K562 (cell line): ENCODE measurements around the gene ITPR1. TPM values are rescaled to one million over a fixed set of nuclear protein-coding genes. Genes with fewer than 3 reads are reported as not detected.

Experiments used
- ATAC-seq: fragments of 200-7000 bp; cut with Tn5 transposase; 3 replicates; pipeline ENCODE4 v1.9.1; 2020; ENCODE audit warnings: moderate library complexity
- BruUV-seq: library from RNA; stranded (reverse); fragments of 400-500 nt; replicated peaks from 2 replicates; lab custom pipeline; 2021; lab: Mats Ljungman, UMichigan
- CTCF ChIA-PET: fragments of 300-600 bp; formaldehyde crosslinking; extraction: SDS; loops from one replicate; lab custom pipeline; 2021; ENCODE audit warnings: low intra/inter-chr PET ratio; lab: Yijun Ruan, JAX
- POLR2A ChIA-PET: fragments of 300-600, 350-650 bp; sonication (Branson Sonifier 250); formaldehyde crosslinking; extraction: SDS; loops from one replicate; lab custom pipeline; 2021; ENCODE audit warnings: antibody characterized with exemption, inconsistent platforms; lab: Yijun Ruan, JAX
- DNase-seq, 4 experiments: peaks; one replicate each; pipeline versions ENCODE4 v3.0.0 to v3.0.0-alpha.2; 2011 to 2018; ENCODE audit warnings: low spot score in 3 of 4, mixed read lengths in 3 of 4; ENCODE audit errors: extremely low read depth in 1 of 4
- FAIRE-seq: peaks from 2 replicates; lab custom pipeline; 2011; peaks lifted over from hg19 to GRCh38; lab: Jason Lieb, UNC
- H2AFZ ChIP-seq: 2 replicates; pipeline ENCODE4 v1.6.0; 2011; ENCODE audit warnings: low read depth, low read length, control low read depth, inconsistent platforms
- H3K27ac ChIP-seq: fragments of 200-600 bp; 3 replicates; pipeline ENCODE4 v1.8.0; 2011; ENCODE audit warnings: low read depth, mild to moderate bottlenecking, control low read depth, inconsistent platforms, low read length, moderate library complexity, mixed read lengths; ENCODE audit errors: extremely low read depth
- H3K27me3 ChIP-seq, 2 experiments: fragments of 300-600 bp in 1 of 2; 2 replicates in 1 of 2; 3 replicates in 1 of 2; pipeline versions ENCODE4 v1.6.0 to v1.8.0; 2011; ENCODE audit warnings: inconsistent platforms in 2 of 2, low read length in 2 of 2, mild to moderate bottlenecking in 1 of 2, mixed read lengths in 1 of 2, moderate library complexity in 1 of 2; ENCODE audit not compliant: control insufficient read depth in 2 of 2, insufficient read depth in 2 of 2
- H3K36me3 ChIP-seq: fragments of 300-600 bp; 3 replicates; pipeline ENCODE4 v1.8.0; 2011; ENCODE audit warnings: mild to moderate bottlenecking, low read length, inconsistent platforms; ENCODE audit not compliant: control insufficient read depth, insufficient read depth
- H3K4me1 ChIP-seq, 2 experiments: fragments of 200-600 bp in 1 of 2; replicated peaks in 1 of 2; 2 replicates in 1 of 2; 3 replicates in 1 of 2; pipeline versions ENCODE4 v1.5.1 to v1.8.0; 2011; ENCODE audit warnings: inconsistent platforms in 2 of 2, low read length in 2 of 2, mild to moderate bottlenecking in 1 of 2, mixed read lengths in 1 of 2, moderate library complexity in 1 of 2; ENCODE audit not compliant: control insufficient read depth in 2 of 2, insufficient read depth in 2 of 2
- H3K4me2 ChIP-seq: 2 replicates; pipeline ENCODE4 v1.6.1; 2011; ENCODE audit warnings: low read length, control low read depth, inconsistent platforms, mixed read lengths; ENCODE audit not compliant: insufficient read depth
- H3K4me3 ChIP-seq: fragments of 200-600 bp; sonication (generic), shearing (Covaris generic); 2 replicates; pipeline ENCODE4 v1.5.1; 2016; ENCODE audit warnings: control low read depth, inconsistent platforms
- H3K79me2 ChIP-seq: fragments of 200-600 bp; 3 replicates; pipeline ENCODE4 v1.8.0; 2011; ENCODE audit warnings: low read length, inconsistent platforms; ENCODE audit not compliant: control insufficient read depth, insufficient read depth
- H3K9ac ChIP-seq, 2 experiments: 2 replicates each; pipeline versions ENCODE4 v1.6.0 to v1.6.1; 2011; ENCODE audit warnings: low read depth in 2 of 2, low read length in 2 of 2, control low read depth in 1 of 2, inconsistent platforms in 1 of 2, mild to moderate bottlenecking in 1 of 2, mixed read lengths in 1 of 2; ENCODE audit not compliant: insufficient read depth in 1 of 2
- H3K9me1 ChIP-seq: one replicate; pipeline ENCODE4 v1.6.0; 2011; ENCODE audit warnings: inconsistent platforms, mild to moderate bottlenecking, low read length, moderate library complexity; ENCODE audit not compliant: control insufficient read depth, insufficient read depth
- H3K9me3 ChIP-seq: replicated peaks from 2 replicates; pipeline ENCODE4 v1.5.1; 2011; ENCODE audit warnings: low read depth, low read length, inconsistent platforms; ENCODE audit not compliant: control insufficient read depth, insufficient read depth
- H4K20me1 ChIP-seq: replicated peaks from 2 replicates; pipeline ENCODE4 v1.6.1; 2011; ENCODE audit warnings: low read length, inconsistent platforms, mixed read lengths; ENCODE audit not compliant: control insufficient read depth, insufficient read depth
- CBX5 ChIP-seq: IDR thresholded peaks from 2 replicates; pipeline ENCODE4 v1.6.1; 2014; ENCODE audit warnings: low read depth, borderline replicate concordance
- FOXO4 ChIP-seq: fragments of 450-650 bp; formaldehyde crosslinking; IDR thresholded peaks from 2 replicates; pipeline ENCODE4 v1.4.0; 2020; ENCODE audit warnings: mild to moderate bottlenecking, moderate library complexity
- HDAC2 ChIP-seq: fragments of 450-650 bp; IDR thresholded peaks from 2 replicates; pipeline ENCODE4 v1.6.1; 2016; ENCODE audit warnings: mild to moderate bottlenecking
- KLF13 ChIP-seq: fragments of 450-650 bp; IDR thresholded peaks from 2 replicates; pipeline ENCODE4 v1.6.1; 2016; ENCODE audit warnings: missing genetic modification characterization, low read depth, mild to moderate bottlenecking, missing compliant biosample characterization, moderate library complexity, borderline replicate concordance
- MAFG ChIP-seq: fragments of 450-650 bp; conservative IDR thresholded peaks from 2 replicates; pipeline ENCODE4 v1.6.1; 2016; ENCODE audit warnings: missing genetic modification characterization, missing compliant biosample characterization
- MIER1 ChIP-seq: fragments of 450-650 bp; IDR thresholded peaks from 2 replicates; pipeline ENCODE4 v1.6.1; 2016; ENCODE audit warnings: antibody characterized with exemption, mild to moderate bottlenecking, low read depth
- POLR3G ChIP-seq: IDR thresholded peaks from 2 replicates; pipeline ENCODE4 v1.6.1; 2011; ENCODE audit not compliant: insufficient read length, insufficient replicate concordance; ENCODE audit errors: extremely low read depth
- RBM25 ChIP-seq: fragments of 200-400 bp; formaldehyde crosslinking; IDR thresholded peaks from 2 replicates; pipeline ENCODE4 v1.6.1; 2018; ENCODE audit warnings: low read length, low read depth, moderate library complexity; ENCODE audit not compliant: severe bottlenecking
- SMAD4 ChIP-seq: fragments of 250-450 bp; sonication (Bioruptor Pico); conservative IDR thresholded peaks from 2 replicates; pipeline ENCODE4 v1.8.0; 2021; ENCODE audit warnings: inconsistent platforms, mild to moderate bottlenecking, moderate library complexity
- TCF7 ChIP-seq: sonication (generic); IDR thresholded peaks from 2 replicates; pipeline ENCODE4 v1.6.1; 2016; ENCODE audit warnings: antibody characterized with exemption, borderline replicate concordance
- XRCC3 ChIP-seq: fragments of 450-650 bp; IDR thresholded peaks from 2 replicates; pipeline ENCODE4 v1.6.1; 2017; ENCODE audit warnings: mild to moderate bottlenecking, moderate library complexity
- ZBED1 ChIP-seq: IDR thresholded peaks from 2 replicates; pipeline ENCODE4 v1.6.1; 2014
- ZBTB7A ChIP-seq: IDR thresholded peaks from 2 replicates; pipeline ENCODE4 v1.6.1; 2011; ENCODE audit warnings: low read depth, mild to moderate bottlenecking, low read length, moderate library complexity, borderline replicate concordance; ENCODE audit not compliant: control insufficient read depth
- ZNF174 ChIP-seq: fragments of 250-450 bp; sonication (Bioruptor Pico); IDR thresholded peaks from 2 replicates; pipeline ENCODE4 v1.4.0; 2020; ENCODE audit warnings: mild to moderate bottlenecking
- ZNF3 ChIP-seq: fragments of 250-450 bp; sonication (Bioruptor Pico); IDR thresholded peaks from 2 replicates; pipeline ENCODE4 v1.5.0; 2021; ENCODE audit warnings: mild to moderate bottlenecking, moderate library complexity
- ZNF507 ChIP-seq: conservative IDR thresholded peaks from 2 replicates; pipeline ENCODE4 v1.6.1; 2017; ENCODE audit warnings: missing genetic modification characterization, missing compliant biosample characterization
- ZNF766 ChIP-seq: fragments of 200-800 bp; sonication (Bioruptor generic); conservative IDR thresholded peaks from 2 replicates; pipeline ENCODE4 v1.6.1; 2016; ENCODE audit warnings: missing genetic modification characterization, missing compliant biosample characterization
- ZNF780A ChIP-seq: fragments of 250-450 bp; sonication (Bioruptor Pico); IDR thresholded peaks from 2 replicates; pipeline ENCODE4 v1.5.0; 2021; ENCODE audit warnings: mild to moderate bottlenecking
- WGBS: fragments of 100-300 bp; shearing (Covaris generic); methylation state at CpG from one replicate; pipeline ENCODE4 v1.1.6; 2016; ENCODE audit warnings: low coverage, mixed read lengths; ENCODE audit not compliant: insufficient coverage; ENCODE audit errors: missing lambda C conversion rate; 5-methylcytosine and 5-hydroxymethylcytosine counted together
- in situ Hi-C: fragments of 300-500 bp; cut with MboI; formaldehyde crosslinking; loops from 4 replicates; pipeline ENCODE4 v1.15.0; 2018; ENCODE audit warnings: inconsistent platforms, mixed read lengths
- intact Hi-C: fragments of 100-400 bp; cut with micrococcal nuclease; formaldehyde crosslinking; loops from 2 replicates; pipeline ENCODE4 v1.14.2; 2022
- polyA plus RNA-seq, 8 experiments: library from polyadenylated mRNA; depleted of rRNA in 4 of 8; stranded (reverse) in 5 of 8; unstranded in 3 of 8; fragments of >200 nt; fragmentation: Nextera tagmentation in 2 of 8; fragmentation: Illumina TruSeq in 1 of 8; extraction: Ambion mirVana in 2 of 8; extraction: Trizol in 1 of 8; gene quantifications; 2 replicates each; pipeline versions ENCODE4 v1.2.1 to v1.2.3, GENCODE V29; 2011 to 2014; ENCODE audit warnings: inconsistent platforms in 1 of 8, missing spikeins in 1 of 8
- total RNA-seq, 7 experiments: library from RNA; depleted of rRNA in 6 of 7; stranded (reverse); fragments of >200 nt in 6 of 7; fragmentation: Illumina TruSeq in 2 of 7; extraction: Trizol in 2 of 7; gene quantifications; 2 replicates each; pipeline versions ENCODE4 v1.2.1 to v1.2.3, GENCODE V29; 2011 to 2021; ENCODE audit warnings: low replicate concordance in 1 of 7

The ITPR1 gene
- total and polyA plus RNA-seq, 9 of the 15 experiments (the other 6 are each of a cell fraction or from before 2014, with no cell fraction given), result 22.4 to 40.0 (median 27.4) TPM

- FAIRE-seq, result no peak
- no peak for DNase-seq
- CTCF ChIA-PET, result no interaction called here
- no peaks in the 10 kb centered on the region for H3K79me2 ChIP-seq
- no peak overlapping the region for H3K4me2 ChIP-seq
- no peaks in the 10 kb centered on the region for H3K36me3 ChIP-seq
- BruUV-seq, result no TSS peak
- no peak overlapping the region for H3K4me3 ChIP-seq
- no peaks in the 10 kb centered on the region for H4K20me1 ChIP-seq
- intact Hi-C loops (no loop called here), in situ Hi-C loops (no loop called here)
- no peaks in the 10 kb centered on the region for H3K27me3 ChIP-seq
- H2AFZ ChIP-seq, result no peak overlapping the region
- no peaks in the 10 kb centered on the region; a peak in 2 of 5 replicates for H3K4me1 ChIP-seq
- ATAC-seq, result no peak
- no peaks in the 10 kb centered on the region for H3K9me1 ChIP-seq
- no peaks in the 10 kb centered on the region for H3K9me3 ChIP-seq
- TF ChIP-seq POLR3G, result no peak
- TF ChIP-seq RBM25, result peak; percentile 46
- peak; percentile 98 for TF ChIP-seq ZNF507
- TF ChIP-seq, all 486 proteins: peak for 2
- 77% methylated on average over 4 of the region's 4 CpGs for WGBS
- POLR2A ChIA-PET, result interaction anchor here (0.6 kb wide), 1 partner anchor 44 kb away, joined by 4 read pairs; no protein-coding TSS in a partner anchor
- H3K27ac ChIP-seq, result no peak overlapping the region
- no peak overlapping the region for H3K9ac ChIP-seq
Observed at GRCh38 chr3:4540267-4540666, 47.1 kb downstream of the ITPR1 start.

- Histone ChIP-seq H3K4me3 (no peak overlapping the region), H3K27ac (no peak overlapping the region), H3K4me2 (no peak overlapping the region), H3K36me3 (no peaks in the 10 kb centered on the region; the same call in 2 of the 3 replicates), H3K79me2 (no peaks in the 10 kb centered on the region; the same call in 2 of the 3 replicates), H3K9me1 (no peaks in the 10 kb centered on the region), H4K20me1 (no peaks in the 10 kb centered on the region), H3K4me1 (peaks cover 0 to 14% of the 10 kb centered on the region in 2 experiments; a peak in 3 of 5 replicates), H3K27me3 (no peaks in the 10 kb centered on the region), H3K9me3 (no peaks in the 10 kb centered on the region), H3K9ac (no peak overlapping the region), H2AFZ (no peak overlapping the region)
- CTCF ChIA-PET, result no interaction called here
- intact Hi-C loops (no loop called here), in situ Hi-C loops (no loop called here)
- no peak for DNase-seq
- WGBS, result 0% methylated on average over 2 of the region's 2 CpGs
- POLR2A ChIA-PET, result interaction anchor here (1.3 to 3.5 kb wide), 3 partner anchors 8 to 49 kb away, joined by 5 to 21 read pairs (median 7); partner anchors contain the start of gene ITPR1
- no peak for FAIRE-seq
- ATAC-seq, result no peak
- no TSS peak for BruUV-seq
- TF ChIP-seq MAFG (tag) (no peak), KLF13 (tag) (no peak), ZBTB7A (no peak), ZNF766 (CRISPR knock-in tag) (no peak), SMAD4 (no peak), FOXO4 (CRISPR knock-in tag) (no peak), ZNF174 (CRISPR knock-in tag) (no peak), ZBED1 (no peak), HDAC2 (0 out of 2 replicates have a peak, but pooled peaks have one; percentile 48), TCF7 (no peak), XRCC3 (no peak), MIER1 (no peak), CBX5 (no peak), ZNF3 (no peak), ZNF780A (CRISPR knock-in tag) (no peak)
Observed at GRCh38 chr3:4543110-4543509, 50.0 kb downstream of the ITPR1 start.
